IMR-90 (cell line): Measurements from ENCODE around the gene GATA3. TPM values are rescaled to one million over a fixed set of nuclear protein-coding genes. Genes with fewer than 3 reads are reported as not detected.

Experiments used
- ATAC-seq: fragments of 200-7000 bp; cut with Tn5 transposase; 2 replicates; pipeline ENCODE4 v1.9.1; 2020; ENCODE audit warnings: low read depth, mild to moderate bottlenecking, moderate library complexity
- BruUV-seq: library from RNA; stranded (reverse); fragments of 400-500 nt; replicated peaks from 2 replicates; lab custom pipeline; 2021; lab: Mats Ljungman, UMichigan
- CTCF ChIA-PET: fragments of 300-600 bp; formaldehyde crosslinking; extraction: SDS; loops from one replicate; lab custom pipeline; 2021; ENCODE audit warnings: antibody characterized with exemption; lab: Yijun Ruan, JAX
- POLR2A ChIA-PET: fragments of 300-600 bp; sonication (Branson Sonifier 250); formaldehyde crosslinking; loops from one replicate; lab custom pipeline; 2022; ENCODE audit warnings: antibody characterized with exemption; ENCODE audit not compliant: unreplicated experiment; lab: Charles Lee
- DNase-seq: peaks from one replicate; pipeline ENCODE4 v3.0.0; 2013
- H2AFZ ChIP-seq: replicated peaks from 2 replicates; pipeline ENCODE3; 2013; ENCODE audit warnings: low read length, mild to moderate bottlenecking; ENCODE audit not compliant: poor library complexity
- H2AK5ac ChIP-seq: 2 replicates; pipeline ENCODE4 v1.6.1; 2013; ENCODE audit warnings: low read depth, low read length, inconsistent platforms
- H2AK9ac ChIP-seq: replicated peaks from 2 replicates; pipeline ENCODE3; 2013; ENCODE audit warnings: mild to moderate bottlenecking, low read depth, low read length, moderate library complexity; ENCODE audit not compliant: poor library complexity
- H2BK120ac ChIP-seq: 2 replicates; pipeline ENCODE4 v1.6.1; 2013; ENCODE audit warnings: low read depth, low read length, inconsistent platforms
- H2BK15ac ChIP-seq: 3 replicates; pipeline ENCODE4 v1.6.1; 2013; ENCODE audit warnings: low read depth, low read length, inconsistent platforms
- H2BK20ac ChIP-seq: 2 replicates; pipeline ENCODE4 v1.6.1; 2013; ENCODE audit warnings: low read depth, mild to moderate bottlenecking, inconsistent platforms, low read length, moderate library complexity
- H2BK5ac ChIP-seq: 2 replicates; pipeline ENCODE4 v1.6.1; 2013; ENCODE audit warnings: mild to moderate bottlenecking, low read depth, low read length, inconsistent platforms; ENCODE audit not compliant: poor library complexity, severe bottlenecking
- H3K14ac ChIP-seq: replicated peaks from 2 replicates; pipeline ENCODE4 v1.6.1; 2013; ENCODE audit warnings: low read depth, low read length, inconsistent platforms
- H3K18ac ChIP-seq: 2 replicates; pipeline ENCODE4 v1.6.1; 2013; ENCODE audit warnings: low read depth, low read length, control low read depth
- H3K23ac ChIP-seq: 2 replicates; pipeline ENCODE4 v1.6.1; 2013; ENCODE audit warnings: low read depth, low read length, inconsistent platforms
- H3K27ac ChIP-seq: 2 replicates; pipeline ENCODE4 v1.5.1; 2013; ENCODE audit warnings: mild to moderate bottlenecking, control low read depth, low read length; ENCODE audit not compliant: insufficient read depth
- H3K27me3 ChIP-seq: 2 replicates; pipeline ENCODE4 v1.6.1; 2013; ENCODE audit warnings: low read length; ENCODE audit not compliant: control insufficient read depth, insufficient read depth
- H3K36me3 ChIP-seq: 2 replicates; pipeline ENCODE4 v1.6.1; 2013; ENCODE audit warnings: low read length, mixed read lengths; ENCODE audit not compliant: control insufficient read depth, insufficient read depth
- H3K4ac ChIP-seq: 2 replicates; pipeline ENCODE4 v1.6.1; 2013; ENCODE audit warnings: low read depth, low read length, inconsistent platforms
- H3K4me1 ChIP-seq: 2 replicates; pipeline ENCODE4 v1.6.1; 2013; ENCODE audit warnings: low read length, mixed read lengths; ENCODE audit not compliant: control insufficient read depth, insufficient read depth
- H3K4me2 ChIP-seq: 2 replicates; pipeline ENCODE4 v1.6.1; 2013; ENCODE audit warnings: low read depth, mild to moderate bottlenecking, control low read depth, low read length, moderate library complexity
- H3K4me3 ChIP-seq: 2 replicates; pipeline ENCODE4 v1.5.1; 2013; ENCODE audit warnings: low read depth, mild to moderate bottlenecking, control low read depth, low read length, moderate library complexity; ENCODE audit not compliant: insufficient read depth
- H3K56ac ChIP-seq: 2 replicates; pipeline ENCODE4 v1.6.1; 2013; ENCODE audit warnings: low read length, inconsistent platforms; ENCODE audit not compliant: insufficient read depth; ENCODE audit errors: extremely low read depth
- H3K79me1 ChIP-seq, 2 experiments: 2 replicates each; pipeline ENCODE4 v1.6.1; 2013; ENCODE audit warnings: low read length in 2 of 2, inconsistent platforms in 1 of 2, low read depth in 1 of 2
- H3K9ac ChIP-seq: 2 replicates; pipeline ENCODE4 v1.6.1; 2013; ENCODE audit warnings: low read depth, low read length, control low read depth
- H3K9me1 ChIP-seq: 2 replicates; pipeline ENCODE4 v1.6.1; 2013; ENCODE audit warnings: low read length, inconsistent platforms; ENCODE audit not compliant: insufficient read depth
- H3K9me3 ChIP-seq: 2 replicates; pipeline ENCODE4 v1.6.1; 2013; ENCODE audit warnings: low read length; ENCODE audit not compliant: control insufficient read depth, insufficient read depth
- H4K20me1 ChIP-seq: 2 replicates; pipeline ENCODE4 v1.6.1; 2013; ENCODE audit warnings: low read length, inconsistent platforms; ENCODE audit not compliant: insufficient read depth
- H4K5ac ChIP-seq: 2 replicates; pipeline ENCODE4 v1.6.1; 2013; ENCODE audit warnings: mild to moderate bottlenecking, low read depth, low read length, control low read depth
- H4K8ac ChIP-seq, 2 experiments: 2 replicates each; pipeline ENCODE4 v1.6.1; 2013; ENCODE audit warnings: low read depth in 2 of 2, low read length in 2 of 2, control low read depth in 1 of 2, inconsistent platforms in 1 of 2
- H4K91ac ChIP-seq: 2 replicates; pipeline ENCODE4 v1.6.1; 2013; ENCODE audit warnings: low read depth, low read length, inconsistent platforms; ENCODE audit not compliant: insufficient read depth
- FOS ChIP-seq: fragments of 150-350 bp; IDR thresholded peaks from 2 replicates; pipeline ENCODE4 v1.6.1; 2016; ENCODE audit warnings: low read depth, low read length
- MAFK ChIP-seq: IDR thresholded peaks from 2 replicates; pipeline ENCODE4 v1.6.1; 2012; ENCODE audit warnings: low read depth, low read length, improper control_type of control experiment
- MXI1 ChIP-seq: IDR thresholded peaks from 2 replicates; pipeline ENCODE4 v1.6.1; 2012; ENCODE audit warnings: low read depth, mild to moderate bottlenecking, low read length, moderate library complexity, borderline replicate concordance
- POLR2A ChIP-seq: IDR thresholded peaks from 2 replicates; pipeline ENCODE4 v1.6.1; 2012; ENCODE audit warnings: mild to moderate bottlenecking, low read depth, low read length
- RCOR1 ChIP-seq: IDR thresholded peaks from 2 replicates; pipeline ENCODE4 v1.6.1; 2012; ENCODE audit warnings: mild to moderate bottlenecking, low read length, improper control_type of control experiment; ENCODE audit not compliant: insufficient replicate concordance
- SMC3 ChIP-seq: fragments of 150-350 bp; IDR thresholded peaks from 2 replicates; pipeline ENCODE4 v1.6.1; 2016; ENCODE audit warnings: low read depth, mild to moderate bottlenecking, antibody characterized with exemption, low read length, moderate library complexity
- USF2 ChIP-seq: fragments of 150-350 bp; IDR thresholded peaks from 2 replicates; pipeline ENCODE4 v1.6.1; 2017; ENCODE audit warnings: mild to moderate bottlenecking, antibody characterized with exemption, low read length, low read depth
- WGBS, 2 experiments: methylation state at CpG; one replicate each; pipeline versions ENCODE4 v1.1.5 to v1.1.7; 2013; ENCODE audit warnings: missing lambda C conversion rate in 2 of 2; ENCODE audit not compliant: insufficient read length in 1 of 2; ENCODE audit errors: extremely low coverage in 2 of 2; 5-methylcytosine and 5-hydroxymethylcytosine counted together
- dilution Hi-C: fragments of 300-500 bp; cut with HindIII; formaldehyde crosslinking; loops from one replicate; pipeline ENCODE4 v1.14.3; 2018; ENCODE audit warnings: low sequenced_read_pairs; ENCODE audit not compliant: unreplicated experiment
- in situ Hi-C: fragments of 300-500 bp; cut with MboI; formaldehyde crosslinking; loops from 3 replicates; pipeline ENCODE4 v1.14.3; 2019; ENCODE audit warnings: low sequenced_read_pairs, inconsistent platforms, mixed read lengths
- intact Hi-C: fragments of 100-400 bp; cut with micrococcal nuclease; formaldehyde crosslinking; loops from 2 replicates; pipeline ENCODE4 v1.10.0; 2022
- polyA plus RNA-seq, 3 experiments: library from polyadenylated mRNA; depleted of rRNA; stranded (reverse); fragments of >200 nt; gene quantifications; 2 replicates each; pipeline ENCODE4 v1.2.3, GENCODE V29; 2012; ENCODE audit warnings: low replicate concordance in 1 of 3
- total RNA-seq: library from RNA; depleted of rRNA; stranded (reverse); fragments of >200 nt; gene quantifications from 2 replicates; pipeline ENCODE4 v1.2.3, GENCODE V29; 2012

The GATA3 gene
- total and polyA plus RNA-seq, 2 of the 4 experiments (the other 2 are of a cell fraction), result 0.21 TPM; not detected in 1

- H3K4me2 ChIP-seq, result no peak overlapping the region
- H3K14ac ChIP-seq, result no peak overlapping the region
- no peak overlapping the region for H2BK20ac ChIP-seq
- no peak overlapping the region for H4K91ac ChIP-seq
- H4K20me1 ChIP-seq, result no peaks in the 10 kb centered on the region
- H3K4me1 ChIP-seq, result peaks cover 2% of the 10 kb centered on the region; the same call in 1 of the 2 replicates
- H3K9me3 ChIP-seq, result no peaks in the 10 kb centered on the region
- no peak overlapping the region for H3K23ac ChIP-seq
- in situ Hi-C loops (no loop called here), dilution Hi-C loops (no loop called here), intact Hi-C loops (no loop called here)
- H3K9ac ChIP-seq, result no peak overlapping the region
- H3K27me3 ChIP-seq, result peaks cover 2% of the 10 kb centered on the region; the same call in 1 of the 2 replicates
- H2AK9ac ChIP-seq, result no peak overlapping the region
- BruUV-seq, result no TSS peak
- no CpG with 5 or more reads among the region's 3 CpGs for WGBS, 2 experiments
- TF ChIP-seq MAFK (no peak), MXI1 (no peak), SMC3 (no peak), USF2 (no peak), POLR2A (no peak), FOS (no peak), RCOR1 (no peak)
- H3K79me1 ChIP-seq, result no peaks in the 10 kb centered on the region
- no peak overlapping the region for H4K8ac ChIP-seq
- H2BK120ac ChIP-seq, result no peak overlapping the region
- H4K5ac ChIP-seq, result no peak overlapping the region
- no peak overlapping the region for H3K56ac ChIP-seq
- no peak overlapping the region for H3K18ac ChIP-seq
- H2BK5ac ChIP-seq, result no peak overlapping the region
- no peak overlapping the region for H2AFZ ChIP-seq
- no peak overlapping the region for H2AK5ac ChIP-seq
- H3K4me3 ChIP-seq, result no peak overlapping the region
- H3K27ac ChIP-seq, result no peak overlapping the region
- no peaks in the 10 kb centered on the region for H3K9me1 ChIP-seq
- CTCF ChIA-PET, result no interaction called here
- H3K4ac ChIP-seq, result no peak overlapping the region
- no peaks in the 10 kb centered on the region for H3K36me3 ChIP-seq
- DNase-seq (no peak), ATAC-seq (no peak)
- POLR2A ChIA-PET, result no interaction called here
- no peak overlapping the region for H2BK15ac ChIP-seq
Observed at GRCh38 chr10:8079126-8079525, 24.6 kb downstream of the GATA3 start.
